ENCODE data around the gene RO60.

- TF ChIP-seq CTCF (IDR thresholded peaks at IDR 0.05; ENCODE audit: insufficient read depth, low read length) (no peak), POLR2AphosphoS5 (IDR thresholded peaks at IDR 0.05; ENCODE audit: low read depth) (no peak)
Observed at GRCh38 chr1:193042766-193043691, 16.4 kb upstream of the RO60 start.
